Activated B cell treated with CpG ODN at 0.5 μM for 24 hours (primary cell): ENCODE data around the gene AGFG2. TPM values are rescaled to one million over a fixed set of nuclear protein-coding genes. Genes with fewer than 3 reads are reported as not detected.

ENCODE experiments used
- ATAC-seq: fragments of 200-7000 bp; cut with Tn5 transposase; one replicate; pipeline ENCODE4 v1.10.0; 2021; ENCODE audit warnings: low read depth, mild to moderate bottlenecking, moderate library complexity
- CTCF ChIA-PET: fragments of 350-600 bp; sonication (Branson Sonifier 250); formaldehyde crosslinking; loops from one replicate; lab custom pipeline; 2021; ENCODE audit warnings: antibody characterized with exemption; lab: Charles Lee
- POLR2A ChIA-PET: fragments of 350-600 bp; sonication (Branson Sonifier 250); formaldehyde crosslinking; loops from one replicate; lab custom pipeline; 2021; ENCODE audit warnings: antibody characterized with exemption; lab: Charles Lee
- DNase-seq: peaks from one replicate; pipeline ENCODE4 v3.0.0; 2022
- H3K27ac Mint-ChIP-seq: one replicate; pipeline ENCODE4 v1.8.0; 2020; ENCODE audit warnings: mixed read lengths
- H3K27me3 Mint-ChIP-seq: one replicate; pipeline ENCODE4 v1.8.0; 2021; ENCODE audit warnings: mixed read lengths
- H3K36me3 Mint-ChIP-seq: one replicate; pipeline ENCODE4 v1.8.0; 2021; ENCODE audit warnings: low read depth, mixed read lengths
- H3K4me1 Mint-ChIP-seq: one replicate; pipeline ENCODE4 v1.8.0; 2021; ENCODE audit warnings: mixed read lengths
- H3K4me3 Mint-ChIP-seq: one replicate; pipeline ENCODE4 v1.8.0; 2020; ENCODE audit warnings: mild to moderate bottlenecking, mixed read lengths
- H3K9me3 Mint-ChIP-seq: one replicate; pipeline ENCODE4 v1.8.0; 2020; ENCODE audit warnings: mixed read lengths
- CTCF ChIP-seq: fragments of 200-600 bp; IDR thresholded peaks from one replicate; pipeline ENCODE4 v1.8.0; 2022; ENCODE audit warnings: antibody characterized with exemption, mild to moderate bottlenecking
- intact Hi-C: fragments of 100-400 bp; cut with micrococcal nuclease; formaldehyde crosslinking; loops from one replicate; pipeline ENCODE4 v1.15.1; 2024
- total RNA-seq: library from RNA; stranded (reverse); gene quantifications from 2 replicates; pipeline ENCODE4 v1.2.3, GENCODE V29; 2022

Gene AGFG2
- total RNA-seq, 1 donor from 2014 or later = 9.5 TPM

GRCh38 chr7:100555701-100556100 lies 16.7 kb downstream of the AGFG2 start:
- ATAC-seq (no peak), DNase-seq (no peak)
- peaks cover 6% of the 10 kb centered on the region for H3K4me1 Mint-ChIP-seq
- intact Hi-C loops = no loop called here
- POLR2A ChIA-PET = interaction anchor here (0.9 kb wide), 1 partner anchor 10 kb away, joined by 6 read pairs; no protein-coding TSS in a partner anchor
- no peak overlapping the region for H3K4me3 Mint-ChIP-seq
- no peak for TF ChIP-seq CTCF
- H3K27ac Mint-ChIP-seq = no peak overlapping the region
- H3K36me3 Mint-ChIP-seq = peaks cover 27% of the 10 kb centered on the region
- no peaks in the 10 kb centered on the region for H3K9me3 Mint-ChIP-seq
- CTCF ChIA-PET = interaction anchor here (0.7 to 1.2 kb wide), 2 partner anchors 30 to 86 kb away, joined by 3 to 7 read pairs; partner anchors contain the start of genes FBXO24 and LRCH4
- no peaks in the 10 kb centered on the region for H3K27me3 Mint-ChIP-seq

GRCh38 chr7:100556541-100556940 lies 17.5 kb downstream of the AGFG2 start:
- Mint-ChIP-seq H3K4me3 (no peak overlapping the region), H3K27ac (no peak overlapping the region), H3K4me1 (peaks cover 5% of the 10 kb centered on the region), H3K36me3 (peaks cover 27% of the 10 kb centered on the region), H3K27me3 (no peaks in the 10 kb centered on the region), H3K9me3 (no peaks in the 10 kb centered on the region)
- intact Hi-C loops = no loop called here
- CTCF ChIA-PET = no interaction called here
- TF ChIP-seq CTCF = no peak
- POLR2A ChIA-PET = interaction anchor here (0.6 to 0.7 kb wide), 2 partner anchors 32 to 85 kb away, joined by 5 read pairs; no protein-coding TSS in a partner anchor
- DNase-seq = no peak
- ATAC-seq = no peak

- H3K4me3 Mint-ChIP-seq = no peak overlapping the region
- ATAC-seq = no peak
- no peak for TF ChIP-seq CTCF
- POLR2A ChIA-PET = interaction anchor here (0.6 to 1.6 kb wide), 5 partner anchors 17 to 122 kb away, joined by 3 to 8 read pairs (median 4); no protein-coding TSS in a partner anchor
- CTCF ChIA-PET = interaction anchor here (1.0 to 2.5 kb wide), 23 partner anchors 9 to 166 kb away, joined by 3 to 33 read pairs (median 7); partner anchors contain the start of genes FBXO24 and LRCH4
- peaks cover 23% of the 10 kb centered on the region for H3K36me3 Mint-ChIP-seq
- H3K4me1 Mint-ChIP-seq = peaks cover 9% of the 10 kb centered on the region
- no peak for DNase-seq
- H3K27me3 Mint-ChIP-seq = no peaks in the 10 kb centered on the region
- no peaks in the 10 kb centered on the region for H3K9me3 Mint-ChIP-seq
- intact Hi-C loops = loop anchor here (1.0 kb wide), 5 partner anchors 9 to 166 kb away; partner anchors contain the start of genes AGFG2 and NYAP1
- no peak overlapping the region for H3K27ac Mint-ChIP-seq
These were observed 20.1 kb downstream of the AGFG2 start for GRCh38 chr7:100559127-100559526.

- intact Hi-C loops = no loop called here
- H3K4me1 Mint-ChIP-seq = peaks cover 9% of the 10 kb centered on the region
- ChIA-PET POLR2A (interaction anchor here (0.5 kb wide), 1 partner anchor 113 kb away, joined by 8 read pairs; no protein-coding TSS in a partner anchor), CTCF (interaction anchor here (0.9 to 1.4 kb wide), 2 partner anchors 115 to 150 kb away, joined by 3 read pairs; no protein-coding TSS in a partner anchor)
- H3K9me3 Mint-ChIP-seq = no peaks in the 10 kb centered on the region
- DNase-seq = no peak
- H3K27ac Mint-ChIP-seq = no peak overlapping the region
- H3K27me3 Mint-ChIP-seq = no peaks in the 10 kb centered on the region
- peaks cover 8% of the 10 kb centered on the region for H3K36me3 Mint-ChIP-seq
- ATAC-seq = no peak
- TF ChIP-seq CTCF = no peak
- H3K4me3 Mint-ChIP-seq = no peak overlapping the region
These were observed 22.6 kb downstream of the AGFG2 start for GRCh38 chr7:100561491-100562194.
